ENCODE results near the gene GET4.

GET4 gene

DNA sequence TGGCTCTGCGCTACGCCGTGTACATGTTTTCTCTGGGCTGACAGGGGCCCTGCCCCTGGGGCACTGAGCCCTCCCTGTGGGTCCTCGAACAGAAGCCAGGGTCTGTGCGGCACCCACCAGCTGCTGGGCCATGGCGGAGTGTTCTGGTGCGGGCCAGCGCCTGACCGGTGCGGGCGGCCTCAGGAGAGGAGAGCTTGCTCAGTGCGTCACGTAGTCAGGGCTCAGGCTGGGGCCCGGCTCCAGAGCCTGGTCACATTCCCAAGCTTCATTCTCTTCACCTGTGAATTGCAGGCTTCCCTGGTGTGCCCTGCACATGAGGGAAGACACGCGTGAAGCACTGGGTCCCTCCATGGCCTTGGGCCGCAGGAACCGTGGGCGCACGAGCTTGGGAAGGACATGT lies 15.5 kb downstream of the GET4 start:
- no peak for DNase-seq
- no peak overlapping the region for H2AFZ ChIP-seq (ENCODE audit: low read length)
- H3K4me3 ChIP-seq (ENCODE audit: low read length), result no peak overlapping the region
- H3K27ac ChIP-seq (ENCODE audit: low read length), result no peak overlapping the region
- peaks cover 22% of the 10 kb centered on the region for H3K36me3 ChIP-seq (replicated peaks; ENCODE audit: insufficient read depth, low read length)
- no peak overlapping the region for H3K4me2 ChIP-seq (ENCODE audit: low read depth, low read length)
- H3K9ac ChIP-seq (ENCODE audit: low read length), result no peak overlapping the region
- TF ChIP-seq EZH2phosphoT487 (IDR thresholded peaks at IDR 0.05; ENCODE audit: low read length) (no peak), EZH2 (optimal IDR thresholded peaks at IDR 0.05; ENCODE audit: low read depth, low read length) (no peak), CTCF (IDR thresholded peaks at IDR 0.05; ENCODE audit: low read length) (no peak)
- no peaks in the 10 kb centered on the region for H3K9me2 ChIP-seq (replicated peaks; ENCODE audit: insufficient read depth, low read length)
- no peaks in the 10 kb centered on the region for H3K27me3 ChIP-seq (replicated peaks; ENCODE audit: insufficient read depth, low read length)
- H3K4me1 ChIP-seq (ENCODE audit: low read length), result no peaks in the 10 kb centered on the region
- no peaks in the 10 kb centered on the region for H4K20me1 ChIP-seq (ENCODE audit: insufficient read depth, low read length)
- H3K79me2 ChIP-seq (ENCODE audit: low read length), result peaks cover 27% of the 10 kb centered on the region
- no peaks in the 10 kb centered on the region for H3K9me3 ChIP-seq (replicated peaks; ENCODE audit: insufficient read depth, low read length)
- no peaks in the 10 kb centered on the region for H3F3A ChIP-seq (ENCODE audit: insufficient read depth, low read length)

DNA sequence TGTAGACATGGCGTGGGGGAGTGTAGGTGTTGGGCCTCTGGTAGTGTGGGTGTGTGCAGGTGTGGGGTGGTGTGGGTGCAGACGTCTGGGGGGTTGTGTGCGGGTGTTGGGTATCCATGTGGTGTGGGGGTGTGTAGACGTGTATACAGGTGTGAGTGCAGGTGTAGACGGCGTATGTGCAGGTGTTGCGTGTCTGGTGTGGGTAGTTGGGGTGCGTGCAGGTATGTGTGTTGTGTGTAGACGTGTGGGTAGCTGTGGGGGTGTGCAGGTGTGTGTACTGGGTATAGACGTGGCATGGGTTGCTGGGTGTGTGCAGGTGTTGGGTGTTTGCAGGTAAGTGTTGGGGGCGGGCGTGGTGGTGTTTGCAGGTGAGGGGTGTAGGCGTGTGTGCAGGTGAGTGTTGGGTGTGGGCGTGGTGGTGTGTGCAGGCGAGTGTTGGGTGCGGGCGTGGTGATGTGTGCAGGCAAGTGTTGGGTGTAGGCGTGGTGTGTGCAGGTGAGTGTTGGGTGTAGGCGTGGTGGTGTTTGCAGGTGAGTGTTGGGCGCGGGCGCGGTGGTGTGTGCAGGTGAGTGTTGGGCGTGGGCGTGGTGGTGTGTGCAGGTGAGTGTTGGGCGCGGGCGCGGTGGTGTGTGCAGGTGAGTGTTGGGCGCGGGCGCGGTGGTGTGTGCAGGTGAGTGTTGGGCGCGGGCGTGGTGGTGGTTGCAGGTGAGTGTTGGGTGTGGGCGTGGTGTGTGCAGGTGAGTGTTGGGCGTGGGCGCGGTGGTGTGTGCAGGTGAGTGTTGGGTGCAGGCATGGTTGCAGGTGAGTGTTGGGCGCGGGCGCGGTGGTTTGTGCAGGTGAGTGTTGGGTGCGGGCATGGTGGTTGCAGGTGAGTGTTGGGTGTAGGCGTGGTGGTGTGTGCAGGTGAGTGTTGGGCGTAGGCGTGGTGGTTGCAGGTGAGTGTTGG lies 16.6 kb downstream of the GET4 start:
- TF ChIP-seq EZH2 (optimal IDR thresholded peaks at IDR 0.05; ENCODE audit: low read depth, low read length) (no peak), EZH2phosphoT487 (IDR thresholded peaks at IDR 0.05; ENCODE audit: low read length) (no peak), CTCF (IDR thresholded peaks at IDR 0.05; ENCODE audit: low read length) (no peak)
- Histone ChIP-seq H3K27me3 (replicated peaks; ENCODE audit: insufficient read depth, low read length) (no peaks in the 10 kb centered on the region), H2AFZ (ENCODE audit: low read length) (no peak overlapping the region), H3K79me2 (ENCODE audit: low read length) (peaks cover 15% of the 10 kb centered on the region), H3K9me2 (replicated peaks; ENCODE audit: insufficient read depth, low read length) (no peaks in the 10 kb centered on the region), H3F3A (ENCODE audit: insufficient read depth, low read length) (no peaks in the 10 kb centered on the region), H3K4me1 (ENCODE audit: low read length) (no peaks in the 10 kb centered on the region), H3K9ac (ENCODE audit: low read length) (no peak overlapping the region), H3K4me2 (ENCODE audit: low read depth, low read length) (no peak overlapping the region), H3K36me3 (replicated peaks; ENCODE audit: insufficient read depth, low read length) (peaks cover 13% of the 10 kb centered on the region), H3K9me3 (replicated peaks; ENCODE audit: insufficient read depth, low read length) (no peaks in the 10 kb centered on the region), H3K27ac (ENCODE audit: low read length) (no peak overlapping the region), H3K4me3 (ENCODE audit: low read length) (no peak overlapping the region), H4K20me1 (ENCODE audit: insufficient read depth, low read length) (no peaks in the 10 kb centered on the region)
- no peak for DNase-seq

DNA sequence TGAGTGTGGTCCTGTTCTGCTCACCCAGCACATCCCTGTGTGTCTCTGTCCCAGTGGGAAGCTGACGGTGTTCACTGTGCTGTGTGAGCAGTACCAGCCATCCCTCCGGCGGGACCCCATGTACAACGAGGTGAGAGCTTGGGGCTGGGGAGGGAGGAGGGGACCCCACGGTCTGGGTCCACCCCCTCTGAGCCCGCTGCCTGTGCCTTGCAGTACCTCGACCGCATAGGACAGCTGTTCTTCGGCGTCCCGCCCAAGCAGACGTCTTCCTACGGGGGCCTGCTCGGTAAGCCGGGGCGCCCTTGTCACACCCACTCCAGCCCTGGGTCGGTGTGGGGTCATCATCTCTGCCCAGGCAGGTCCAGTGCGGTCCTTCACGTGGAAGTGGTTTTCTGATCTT lies 17.3 kb downstream of the GET4 start:
- H3K36me3 ChIP-seq (replicated peaks; ENCODE audit: insufficient read depth, low read length), result peaks cover 13% of the 10 kb centered on the region
- H3K9me3 ChIP-seq (replicated peaks; ENCODE audit: insufficient read depth, low read length), result no peaks in the 10 kb centered on the region
- no peaks in the 10 kb centered on the region for H3K9me2 ChIP-seq (replicated peaks; ENCODE audit: insufficient read depth, low read length)
- TF ChIP-seq EZH2phosphoT487 (IDR thresholded peaks at IDR 0.05; ENCODE audit: low read length), result no peak
- TF ChIP-seq CTCF (IDR thresholded peaks at IDR 0.05; ENCODE audit: low read length), result no peak
- TF ChIP-seq EZH2 (optimal IDR thresholded peaks at IDR 0.05; ENCODE audit: low read depth, low read length), result no peak
- no peak overlapping the region for H3K27ac ChIP-seq (ENCODE audit: low read length)
- H3K27me3 ChIP-seq (replicated peaks; ENCODE audit: insufficient read depth, low read length), result no peaks in the 10 kb centered on the region
- no peaks in the 10 kb centered on the region for H3K4me1 ChIP-seq (ENCODE audit: low read length)
- DNase-seq, result no peak
- no peaks in the 10 kb centered on the region for H4K20me1 ChIP-seq (ENCODE audit: insufficient read depth, low read length)
- no peak overlapping the region for H3K4me3 ChIP-seq (ENCODE audit: low read length)
- H3F3A ChIP-seq (ENCODE audit: insufficient read depth, low read length), result no peaks in the 10 kb centered on the region
- H3K4me2 ChIP-seq (ENCODE audit: low read depth, low read length), result no peak overlapping the region
- H3K9ac ChIP-seq (ENCODE audit: low read length), result no peak overlapping the region
- peaks cover 8% of the 10 kb centered on the region for H3K79me2 ChIP-seq (ENCODE audit: low read length)
- H2AFZ ChIP-seq (ENCODE audit: low read length), result no peak overlapping the region
